SW 1271 (cell line): ENCODE measurements around the gene MTRF1.

Experiments used
- DNase-seq, 2 experiments: peaks; one replicate each; lab custom pipeline; 2025; lab: John Stamatoyannopoulos, UW

Gene MTRF1, protein sequence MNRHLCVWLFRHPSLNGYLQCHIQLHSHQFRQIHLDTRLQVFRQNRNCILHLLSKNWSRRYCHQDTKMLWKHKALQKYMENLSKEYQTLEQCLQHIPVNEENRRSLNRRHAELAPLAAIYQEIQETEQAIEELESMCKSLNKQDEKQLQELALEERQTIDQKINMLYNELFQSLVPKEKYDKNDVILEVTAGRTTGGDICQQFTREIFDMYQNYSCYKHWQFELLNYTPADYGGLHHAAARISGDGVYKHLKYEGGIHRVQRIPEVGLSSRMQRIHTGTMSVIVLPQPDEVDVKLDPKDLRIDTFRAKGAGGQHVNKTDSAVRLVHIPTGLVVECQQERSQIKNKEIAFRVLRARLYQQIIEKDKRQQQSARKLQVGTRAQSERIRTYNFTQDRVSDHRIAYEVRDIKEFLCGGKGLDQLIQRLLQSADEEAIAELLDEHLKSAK

DNA sequence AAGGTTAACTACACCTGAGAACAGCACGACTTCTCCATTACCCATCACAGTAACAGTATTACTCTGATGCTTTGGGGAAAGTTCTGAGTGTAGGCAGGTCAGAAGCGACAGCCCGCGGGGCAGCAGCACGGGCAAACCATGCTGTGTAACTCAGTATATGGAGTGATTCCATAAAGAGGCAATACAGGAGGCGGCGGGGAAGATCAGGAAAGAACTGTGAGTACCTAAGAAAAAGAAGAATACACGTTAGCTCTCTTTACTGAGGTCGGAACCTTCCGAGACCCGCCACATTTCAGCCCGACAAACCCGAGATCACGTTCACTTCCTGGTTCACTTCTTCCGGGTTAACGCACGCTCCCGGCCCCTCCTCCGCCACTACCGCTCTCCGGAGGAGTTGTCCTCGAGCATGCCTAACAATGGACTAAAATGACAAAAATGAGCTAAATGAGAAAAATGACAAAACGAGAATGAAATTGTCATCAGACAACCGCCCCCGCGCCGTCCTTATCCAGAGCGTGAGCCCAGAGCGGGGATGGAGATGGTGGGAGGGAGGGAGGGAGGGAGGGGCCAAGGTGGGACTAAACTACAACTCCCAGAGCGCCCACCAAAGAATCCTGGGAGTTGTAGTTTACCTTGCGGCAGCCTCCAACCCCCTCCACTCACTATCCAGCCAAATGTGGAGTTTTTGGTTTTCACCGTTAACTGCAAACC is at the start of gene MTRF1:
MTRF1 (minus strand) TSS at position 316 of the 711 bp plus-strand sequence. CDS start 2,669 bp downstream, outside the sequence.
- peak; percentile 31 to 83 for DNase-seq

DNA sequence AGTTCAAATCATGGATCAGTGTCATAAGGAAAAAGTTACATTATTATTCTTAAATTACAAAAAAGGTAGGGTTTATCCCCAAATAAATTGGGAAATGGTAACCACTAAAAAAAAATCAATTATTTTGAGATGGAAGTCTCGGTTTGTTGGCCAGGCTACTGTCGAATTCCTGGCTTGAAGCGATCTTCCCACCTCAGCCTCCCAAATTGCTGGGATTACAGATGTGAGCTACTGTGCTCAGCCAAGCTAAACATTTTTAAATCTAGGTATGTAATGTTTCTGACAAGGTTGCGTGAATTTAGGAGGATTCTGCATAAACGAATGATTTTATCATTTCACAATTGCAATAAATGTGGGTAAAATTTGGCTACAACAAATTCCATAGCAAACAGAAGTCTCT is 49.7 kb upstream of the MTRF1 start:
- no peak for DNase-seq

DNA sequence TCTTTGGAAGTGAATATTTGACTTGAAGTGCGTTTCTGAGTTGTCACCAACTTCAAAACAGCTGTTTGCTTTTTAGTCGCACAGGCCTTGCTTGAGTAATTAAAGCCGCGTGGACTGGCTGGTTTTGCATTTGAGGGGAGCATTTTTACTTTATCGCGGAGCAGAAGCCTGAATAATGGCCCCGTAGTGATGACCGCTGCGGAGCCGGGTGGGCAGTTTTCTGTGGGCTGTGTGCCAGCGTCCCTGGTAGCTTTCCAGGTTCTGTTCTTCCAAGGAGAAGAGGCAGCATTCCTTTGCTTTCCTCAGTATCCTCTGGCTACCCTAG is 48.8 kb upstream of the MTRF1 start:
- peak in 1 of 2 experiments; percentile 6 for DNase-seq

DNA sequence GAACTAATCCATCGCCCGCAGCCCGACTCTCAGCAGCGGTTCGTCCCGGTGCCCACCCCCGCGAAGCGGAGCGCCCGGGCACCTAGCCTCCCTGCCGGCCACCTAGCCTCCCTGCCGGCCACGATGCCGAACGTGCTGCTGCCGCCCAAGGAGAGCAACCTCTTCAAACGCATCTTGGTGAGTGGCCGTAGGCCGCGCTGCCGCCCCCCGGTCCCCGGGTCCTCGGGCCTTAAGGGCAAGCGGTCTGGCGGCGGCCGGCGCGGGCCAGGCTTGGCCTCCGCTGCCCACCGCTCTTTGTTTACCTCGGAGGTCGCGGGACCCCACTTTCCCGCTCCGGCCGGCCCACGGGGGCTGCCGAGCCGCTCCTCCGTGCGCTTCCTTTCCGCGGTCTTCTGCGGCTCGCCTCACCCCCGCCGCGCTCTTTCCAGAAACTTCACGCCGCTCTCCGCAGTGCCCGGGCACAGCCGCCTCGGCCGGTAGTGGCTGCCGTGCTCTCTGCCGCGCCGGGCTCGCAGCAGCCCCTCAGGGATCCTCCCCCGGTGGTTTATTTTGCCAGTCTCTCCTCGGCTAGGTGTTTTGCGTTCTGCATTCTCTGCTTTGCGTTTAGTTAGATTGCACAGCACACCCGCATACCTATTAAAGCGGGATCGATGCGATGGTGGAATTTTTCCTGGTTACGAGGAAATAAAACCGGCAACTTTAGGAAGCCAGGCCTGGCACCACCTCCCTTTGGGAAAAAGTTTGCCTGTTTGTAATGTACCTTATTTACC is 48.2 kb upstream of the MTRF1 start:
- DNase-seq: peak in 1 of 2 experiments; percentile 32

GRCh38 chr13:41310963-41311405 is 47.6 kb upstream of the MTRF1 start, which contains the start of gene NAA16:
TSS of gene NAA16 (plus strand) at chr13:41311267. CDS start at chr13:41311529, 262 bp downstream.
- DNase-seq: peak; percentile 70 to 72

DNA sequence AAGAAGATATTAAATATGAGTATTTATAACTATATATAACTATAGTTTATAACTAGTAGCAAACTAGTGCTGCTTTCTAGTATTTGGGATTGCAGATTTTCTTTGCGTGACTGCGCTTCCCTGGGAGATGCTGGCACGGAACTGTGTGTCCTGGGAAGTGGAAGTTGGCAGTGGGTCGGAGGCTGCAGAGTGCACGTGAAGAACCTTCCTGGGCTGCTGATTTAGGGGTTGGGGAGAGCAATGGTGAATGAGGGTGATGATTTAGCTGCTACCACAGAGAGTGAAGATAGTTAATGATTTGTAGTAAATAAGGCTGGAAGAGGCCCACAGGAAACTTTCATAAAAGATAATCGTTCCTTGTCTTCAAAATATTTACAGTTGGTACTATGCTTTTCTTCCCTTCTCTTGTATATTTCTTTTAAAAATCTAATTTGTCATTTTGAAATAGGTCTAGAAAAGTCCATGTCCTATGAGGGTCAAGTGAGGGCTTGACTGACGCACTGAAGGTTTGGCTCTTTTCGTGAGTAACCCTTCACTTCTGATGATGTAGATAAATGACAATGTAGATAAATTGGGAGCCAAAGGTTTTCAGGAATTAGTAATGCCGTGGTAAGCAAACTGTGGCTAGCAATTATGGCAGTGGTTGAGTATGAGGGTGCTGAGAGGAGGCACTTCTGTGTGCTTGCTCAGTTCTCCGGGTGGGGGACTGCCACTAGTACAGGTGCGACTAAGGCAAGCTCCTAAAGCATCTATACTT is 44.7 kb upstream of the MTRF1 start:
- DNase-seq: no peak

GRCh38 chr13:41306271-41307145 is 43.1 kb upstream of the MTRF1 start:
- DNase-seq: no peak

GRCh38 chr13:41304551-41304950 is 41.2 kb upstream of the MTRF1 start:
- no peak for DNase-seq

GRCh38 chr13:41302743-41303142 is 39.4 kb upstream of the MTRF1 start:
- no peak for DNase-seq

DNA sequence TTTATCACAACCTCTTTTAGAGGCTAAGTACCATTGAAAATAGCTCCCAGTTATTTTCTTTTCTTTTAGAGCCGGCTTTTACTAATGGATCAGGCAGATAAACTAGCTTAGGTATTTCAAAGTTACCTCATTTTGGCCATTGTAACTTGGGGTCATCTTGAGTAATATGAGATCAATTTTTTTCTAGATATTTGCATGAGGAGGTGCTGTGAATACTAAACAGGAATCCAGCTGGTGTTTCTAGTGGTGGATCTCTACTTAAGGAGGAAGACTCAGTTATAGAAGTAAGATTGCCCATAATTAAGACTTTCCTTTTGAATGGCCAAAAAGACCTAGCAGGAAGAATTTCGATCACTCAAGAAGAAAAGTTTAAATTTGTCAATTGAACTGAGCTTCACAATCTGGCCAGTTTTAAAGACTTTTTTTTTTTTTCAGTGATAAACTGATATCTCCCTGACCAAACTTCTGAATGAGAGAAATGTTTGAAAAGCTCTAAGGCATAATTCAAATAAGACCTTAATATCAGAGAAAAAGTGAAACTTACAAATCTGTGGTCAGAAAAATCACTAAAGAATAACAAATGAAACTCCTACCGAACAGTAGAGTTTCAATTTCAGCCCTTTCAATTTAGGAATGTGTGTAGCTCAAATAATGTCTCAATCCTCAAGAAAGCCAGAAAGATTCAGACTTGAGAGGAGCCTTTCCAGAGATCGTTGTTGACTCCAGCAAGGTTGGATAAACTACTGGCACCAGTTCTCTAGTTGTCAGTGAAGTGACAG is 36.1 kb upstream of the MTRF1 start:
- DNase-seq: no peak

- DNase-seq: no peak
These were observed 33.7 kb upstream of the MTRF1 start for GRCh38 chr13:41296879-41297646.

- no peak for DNase-seq
These were observed 32.6 kb upstream of the MTRF1 start for GRCh38 chr13:41295973-41296372.

GRCh38 chr13:41294914-41295313 is 31.5 kb upstream of the MTRF1 start:
- DNase-seq: no peak

DNA sequence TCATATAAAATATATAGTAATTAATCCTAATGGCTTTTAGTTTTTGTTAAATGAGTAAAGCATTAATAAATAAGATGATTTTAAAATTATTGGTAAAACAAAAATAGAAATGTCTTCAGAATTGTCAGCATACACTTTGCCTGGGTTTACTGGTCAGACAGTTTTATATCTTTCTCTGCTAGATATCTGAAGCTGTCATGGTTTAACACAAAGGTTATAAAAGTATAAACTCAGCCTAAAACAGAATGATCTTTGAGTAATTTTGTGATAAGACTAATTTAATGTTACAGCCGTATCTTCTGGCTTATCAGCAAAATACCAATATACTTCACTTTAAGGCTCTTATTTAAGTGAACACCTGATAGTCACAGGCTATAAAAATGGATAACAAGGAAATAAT is 29.9 kb upstream of the MTRF1 start:
- DNase-seq: no peak

DNA sequence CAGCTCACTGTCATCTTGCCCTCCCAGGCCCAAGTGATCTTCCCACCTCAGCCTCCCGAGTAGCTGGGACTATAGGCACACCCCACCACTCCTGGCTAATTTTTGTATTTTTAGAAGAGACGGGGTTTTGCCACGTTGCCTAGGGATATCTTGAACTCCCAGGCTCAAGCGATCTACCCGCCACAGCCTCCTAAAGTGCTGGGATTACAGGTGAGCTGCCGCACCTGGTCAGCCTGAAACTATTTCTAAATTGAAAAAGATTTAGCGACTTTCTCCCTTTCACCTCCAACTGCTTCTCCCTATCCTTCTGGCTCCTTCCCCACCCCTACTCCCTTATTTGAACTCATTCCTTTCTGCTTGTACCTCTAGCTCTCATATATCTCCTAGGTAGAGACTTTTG is 27.9 kb upstream of the MTRF1 start:
- DNase-seq: no peak

DNA sequence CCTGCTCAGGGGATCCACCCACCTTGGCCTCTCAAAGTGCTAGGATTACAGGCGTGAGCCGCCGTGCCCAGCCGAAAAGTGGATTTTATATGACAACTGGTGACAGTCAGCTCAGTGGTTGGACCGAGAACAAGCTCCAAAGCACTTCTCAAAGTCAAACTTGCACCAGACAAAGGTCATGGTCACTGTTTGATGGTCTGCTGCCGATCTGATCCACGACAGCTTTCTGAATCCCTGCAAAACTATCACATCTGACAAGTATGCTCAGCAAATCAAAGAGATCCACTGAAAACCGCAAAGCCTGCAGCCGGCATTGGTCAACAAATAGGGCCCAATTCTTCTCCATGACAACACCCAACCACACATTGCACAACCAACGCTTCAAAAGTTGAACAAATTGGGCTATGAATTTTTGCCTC is 26.1 kb upstream of the MTRF1 start:
- DNase-seq: no peak

- no peak for DNase-seq
These were observed 23.0 kb upstream of the MTRF1 start for GRCh38 chr13:41286370-41286769.

GRCh38 chr13:41284512-41285288 is 21.3 kb upstream of the MTRF1 start:
- peak; percentile 40 to 48 for DNase-seq
